Raji (cell line): ENCODE data around the gene SURF4.

Experiments used
- POLR2A ChIP-seq: IDR thresholded peaks from 2 replicates; pipeline ENCODE4 v1.6.1; 2011; ENCODE audit warnings: low read depth, low read length, control low read depth; ENCODE audit not compliant: insufficient read depth

The SURF4 gene

GRCh38 chr9:133375724-133376654 is at the start of gene SURF4, which contains the start of gene STKLD1:
TSS of gene SURF4 (minus strand) at chr9:133376060. CDS start at chr9:133375969, 91 bp downstream.
TSS of gene STKLD1 (plus strand) at chr9:133376366. CDS start at chr9:133376474, 108 bp downstream.
- TF ChIP-seq POLR2A = peak; percentile 82

- TF ChIP-seq POLR2A = no peak
Observed at GRCh38 chr9:133425049-133425632, 49.3 kb upstream of the SURF4 start.

GRCh38 chr9:133424187-133424586 is 48.3 kb upstream of the SURF4 start:
- no peak for TF ChIP-seq POLR2A

GRCh38 chr9:133423216-133423615 is 47.4 kb upstream of the SURF4 start:
- TF ChIP-seq POLR2A = no peak

- TF ChIP-seq POLR2A = no peak
Observed at GRCh38 chr9:133421615-133422542, 46.0 kb upstream of the SURF4 start, which contains the start of gene ADAMTS13. TSS of gene ADAMTS13 (plus strand) at chr9:133422367. CDS start at chr9:133422444, 77 bp downstream.

- TF ChIP-seq POLR2A = peak; percentile 24; the same call in 1 of the 2 replicates
Observed at GRCh38 chr9:133420392-133420827, 44.5 kb upstream of the SURF4 start.

- TF ChIP-seq POLR2A = no peak
Observed at GRCh38 chr9:133419005-133419404, 43.1 kb upstream of the SURF4 start.

- peak; percentile 79 for TF ChIP-seq POLR2A
Observed at GRCh38 chr9:133417541-133418461, 41.9 kb upstream of the SURF4 start, which contains the start of gene REXO4. TSS of gene REXO4 (minus strand) at chr9:133418010. CDS start at chr9:133417844, 166 bp downstream.

- no peak for TF ChIP-seq POLR2A
Observed at GRCh38 chr9:133415170-133415569, 39.3 kb upstream of the SURF4 start.

- no peak for TF ChIP-seq POLR2A
Observed at GRCh38 chr9:133408042-133408441, 32.2 kb upstream of the SURF4 start.

GRCh38 chr9:133406480-133407307 is 30.8 kb upstream of the SURF4 start:
- TF ChIP-seq POLR2A = no peak

GRCh38 chr9:133405508-133406438 is 29.9 kb upstream of the SURF4 start:
- TF ChIP-seq POLR2A = no peak
